Measurements from ENCODE around the gene IGF1R.

DNA sequence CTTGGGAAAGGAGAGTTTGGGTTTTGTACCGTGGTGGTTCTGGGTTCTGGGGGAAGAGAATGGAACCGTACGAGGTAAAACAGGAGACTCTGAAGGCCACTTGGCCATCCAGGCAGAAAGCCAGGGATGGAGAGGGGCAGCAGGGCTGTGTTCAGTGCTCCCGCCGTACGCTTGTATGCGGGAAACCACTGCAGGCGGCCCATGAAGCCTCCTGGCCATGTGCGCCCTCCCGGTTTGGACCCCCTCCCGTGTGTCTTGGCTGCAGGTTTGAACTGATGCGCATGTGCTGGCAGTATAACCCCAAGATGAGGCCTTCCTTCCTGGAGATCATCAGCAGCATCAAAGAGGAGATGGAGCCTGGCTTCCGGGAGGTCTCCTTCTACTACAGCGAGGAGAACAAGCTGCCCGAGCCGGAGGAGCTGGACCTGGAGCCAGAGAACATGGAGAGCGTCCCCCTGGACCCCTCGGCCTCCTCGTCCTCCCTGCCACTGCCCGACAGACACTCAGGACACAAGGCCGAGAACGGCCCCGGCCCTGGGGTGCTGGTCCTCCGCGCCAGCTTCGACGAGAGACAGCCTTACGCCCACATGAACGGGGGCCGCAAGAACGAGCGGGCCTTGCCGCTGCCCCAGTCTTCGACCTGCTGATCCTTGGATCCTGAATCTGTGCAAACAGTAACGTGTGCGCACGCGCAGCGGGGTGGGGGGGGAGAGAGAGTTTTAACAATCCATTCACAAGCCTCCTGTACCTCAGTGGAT, 308.6 kb downstream of the IGF1R start:
- TF ChIP-seq, protein P1, sequence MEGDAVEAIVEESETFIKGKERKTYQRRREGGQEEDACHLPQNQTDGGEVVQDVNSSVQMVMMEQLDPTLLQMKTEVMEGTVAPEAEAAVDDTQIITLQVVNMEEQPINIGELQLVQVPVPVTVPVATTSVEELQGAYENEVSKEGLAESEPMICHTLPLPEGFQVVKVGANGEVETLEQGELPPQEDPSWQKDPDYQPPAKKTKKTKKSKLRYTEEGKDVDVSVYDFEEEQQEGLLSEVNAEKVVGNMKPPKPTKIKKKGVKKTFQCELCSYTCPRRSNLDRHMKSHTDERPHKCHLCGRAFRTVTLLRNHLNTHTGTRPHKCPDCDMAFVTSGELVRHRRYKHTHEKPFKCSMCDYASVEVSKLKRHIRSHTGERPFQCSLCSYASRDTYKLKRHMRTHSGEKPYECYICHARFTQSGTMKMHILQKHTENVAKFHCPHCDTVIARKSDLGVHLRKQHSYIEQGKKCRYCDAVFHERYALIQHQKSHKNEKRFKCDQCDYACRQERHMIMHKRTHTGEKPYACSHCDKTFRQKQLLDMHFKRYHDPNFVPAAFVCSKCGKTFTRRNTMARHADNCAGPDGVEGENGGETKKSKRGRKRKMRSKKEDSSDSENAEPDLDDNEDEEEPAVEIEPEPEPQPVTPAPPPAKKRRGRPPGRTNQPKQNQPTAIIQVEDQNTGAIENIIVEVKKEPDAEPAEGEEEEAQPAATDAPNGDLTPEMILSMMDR (conservative IDR thresholded peaks at IDR 0.05): no peak
- TF ChIP-seq EZH2 (IDR thresholded peaks at IDR 0.05; ENCODE audit: low read depth): no peak
